ENCODE data around the gene LYSMD3. TPM values are rescaled to one million over a fixed set of nuclear protein-coding genes. Genes with fewer than 3 reads are reported as not detected.

LYSMD3 gene
- total RNA-seq, 1 donor from 2014 or later, result 19.8 TPM

DNA sequence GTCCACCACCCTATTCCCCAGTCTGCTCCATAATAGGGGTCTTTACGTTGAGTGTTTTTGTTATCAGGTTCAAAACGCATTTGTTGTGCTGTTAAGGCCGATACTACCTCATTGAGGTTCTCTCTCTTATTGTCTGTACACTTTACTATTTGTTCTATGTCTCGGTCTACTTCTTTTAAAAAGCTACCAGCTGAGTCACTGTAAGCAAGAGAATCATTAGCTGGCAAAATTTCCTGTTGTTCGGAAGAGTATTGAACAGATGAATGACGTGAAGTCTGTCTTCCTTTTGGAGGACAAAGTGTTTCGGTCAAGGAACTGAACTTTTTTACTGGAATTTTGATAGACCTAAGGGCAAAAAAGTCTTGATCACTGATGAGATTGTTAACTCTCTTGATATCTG, 10.3 kb downstream of the LYSMD3 start:
- H3K4me1 ChIP-seq, result no peaks in the 10 kb centered on the region
- peaks cover 62% of the 10 kb centered on the region for H3K36me3 ChIP-seq
- intact Hi-C loops (cut with micrococcal nuclease), result no loop called here
- no peaks in the 10 kb centered on the region for H3K27me3 ChIP-seq (ENCODE audit: low read depth)
- no peak for DNase-seq
- TF ChIP-seq, protein P1, sequence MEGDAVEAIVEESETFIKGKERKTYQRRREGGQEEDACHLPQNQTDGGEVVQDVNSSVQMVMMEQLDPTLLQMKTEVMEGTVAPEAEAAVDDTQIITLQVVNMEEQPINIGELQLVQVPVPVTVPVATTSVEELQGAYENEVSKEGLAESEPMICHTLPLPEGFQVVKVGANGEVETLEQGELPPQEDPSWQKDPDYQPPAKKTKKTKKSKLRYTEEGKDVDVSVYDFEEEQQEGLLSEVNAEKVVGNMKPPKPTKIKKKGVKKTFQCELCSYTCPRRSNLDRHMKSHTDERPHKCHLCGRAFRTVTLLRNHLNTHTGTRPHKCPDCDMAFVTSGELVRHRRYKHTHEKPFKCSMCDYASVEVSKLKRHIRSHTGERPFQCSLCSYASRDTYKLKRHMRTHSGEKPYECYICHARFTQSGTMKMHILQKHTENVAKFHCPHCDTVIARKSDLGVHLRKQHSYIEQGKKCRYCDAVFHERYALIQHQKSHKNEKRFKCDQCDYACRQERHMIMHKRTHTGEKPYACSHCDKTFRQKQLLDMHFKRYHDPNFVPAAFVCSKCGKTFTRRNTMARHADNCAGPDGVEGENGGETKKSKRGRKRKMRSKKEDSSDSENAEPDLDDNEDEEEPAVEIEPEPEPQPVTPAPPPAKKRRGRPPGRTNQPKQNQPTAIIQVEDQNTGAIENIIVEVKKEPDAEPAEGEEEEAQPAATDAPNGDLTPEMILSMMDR (IDR thresholded peaks at IDR 0.05; ENCODE audit: borderline replicate concordance), result no peak
- no peak overlapping the region for H3K27ac ChIP-seq (replicated peaks)
- no peaks in the 10 kb centered on the region for H3K9me3 ChIP-seq (replicated peaks)
- H3K4me3 ChIP-seq, result no peak overlapping the region

DNA sequence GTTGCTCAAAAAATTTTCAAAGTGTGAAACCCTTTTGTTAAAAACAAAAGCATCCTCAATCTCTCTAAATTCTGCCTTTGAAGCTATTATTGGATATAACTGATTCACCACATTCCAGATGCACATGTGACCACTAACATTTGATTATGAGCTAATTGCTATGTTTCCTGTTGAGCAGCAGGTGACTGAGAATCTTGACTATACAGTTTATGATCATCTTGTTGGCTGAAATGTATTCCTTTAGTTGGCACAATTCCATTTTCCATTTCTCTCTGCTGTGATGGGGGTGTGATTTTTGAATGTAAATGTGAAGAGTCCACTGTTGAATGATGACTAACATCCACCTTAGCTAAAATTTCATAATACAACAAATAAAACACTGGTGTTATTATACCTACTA, 10.7 kb downstream of the LYSMD3 start:
- H3K27ac ChIP-seq (replicated peaks), result no peak overlapping the region
- no peak overlapping the region for H3K4me3 ChIP-seq
- H3K4me1 ChIP-seq, result no peaks in the 10 kb centered on the region
- peaks cover 58% of the 10 kb centered on the region for H3K36me3 ChIP-seq
- TF ChIP-seq, protein P1 (IDR thresholded peaks at IDR 0.05; ENCODE audit: borderline replicate concordance), result no peak
- intact Hi-C loops (cut with micrococcal nuclease), result no loop called here
- no peaks in the 10 kb centered on the region for H3K9me3 ChIP-seq (replicated peaks)
- H3K27me3 ChIP-seq (ENCODE audit: low read depth), result no peaks in the 10 kb centered on the region
- DNase-seq, result no peak

GRCh38 chr5:90514520-90514919, 14.9 kb downstream of the LYSMD3 start:
- Histone ChIP-seq H3K4me1 (no peaks in the 10 kb centered on the region), H3K4me3 (no peak overlapping the region), H3K27ac (replicated peaks) (no peak overlapping the region), H3K36me3 (peaks cover 19% of the 10 kb centered on the region), H3K27me3 (ENCODE audit: low read depth) (no peaks in the 10 kb centered on the region), H3K9me3 (replicated peaks) (no peaks in the 10 kb centered on the region)
- DNase-seq, result no peak
- intact Hi-C loops (cut with micrococcal nuclease), result no loop called here
- TF ChIP-seq, protein P1 (IDR thresholded peaks at IDR 0.05; ENCODE audit: borderline replicate concordance), result no peak

- Histone ChIP-seq H3K4me3 (no peak overlapping the region), H3K9me3 (replicated peaks) (no peaks in the 10 kb centered on the region), H3K4me1 (no peaks in the 10 kb centered on the region), H3K27me3 (ENCODE audit: low read depth) (no peaks in the 10 kb centered on the region), H3K27ac (replicated peaks) (no peak overlapping the region), H3K36me3 (no peaks in the 10 kb centered on the region)
- intact Hi-C loops (cut with micrococcal nuclease), result no loop called here
- no peak for DNase-seq
- TF ChIP-seq, protein P1 (IDR thresholded peaks at IDR 0.05; ENCODE audit: borderline replicate concordance), result no peak
Observed at GRCh38 chr5:90510438-90510837, 18.9 kb downstream of the LYSMD3 start.

- Histone ChIP-seq H3K4me1 (no peaks in the 10 kb centered on the region), H3K4me3 (no peak overlapping the region), H3K36me3 (no peaks in the 10 kb centered on the region), H3K9me3 (replicated peaks) (no peaks in the 10 kb centered on the region), H3K27ac (replicated peaks) (no peak overlapping the region), H3K27me3 (ENCODE audit: low read depth) (no peaks in the 10 kb centered on the region)
- DNase-seq, result no peak
- intact Hi-C loops (cut with micrococcal nuclease), result no loop called here
- TF ChIP-seq, protein P1 (IDR thresholded peaks at IDR 0.05; ENCODE audit: borderline replicate concordance), result no peak
Observed at GRCh38 chr5:90506221-90506620, 23.2 kb downstream of the LYSMD3 start.

DNA sequence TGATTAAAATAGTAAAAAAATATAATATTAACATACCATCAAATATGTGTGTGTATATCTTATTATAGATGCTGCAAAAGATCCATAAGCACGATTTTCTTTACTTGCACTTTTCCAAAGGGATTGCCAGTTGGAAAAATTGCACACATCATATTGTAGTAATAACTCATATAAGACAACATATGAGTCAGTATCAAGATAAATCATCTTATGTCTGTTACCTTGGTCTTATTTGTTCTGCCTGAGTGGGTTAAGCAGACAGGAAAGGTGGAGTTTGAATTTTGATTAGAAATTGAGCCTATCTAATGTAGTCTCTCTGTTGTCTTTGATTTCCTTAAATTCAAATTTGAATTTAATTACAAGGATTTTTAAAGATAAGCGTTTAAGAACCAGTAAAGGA, 24.6 kb downstream of the LYSMD3 start:
- intact Hi-C loops (cut with micrococcal nuclease), result no loop called here
- TF ChIP-seq, protein P1 (IDR thresholded peaks at IDR 0.05; ENCODE audit: borderline replicate concordance), result no peak
- Histone ChIP-seq H3K27ac (replicated peaks) (no peak overlapping the region), H3K36me3 (no peaks in the 10 kb centered on the region), H3K4me1 (no peaks in the 10 kb centered on the region), H3K9me3 (replicated peaks) (no peaks in the 10 kb centered on the region), H3K4me3 (no peak overlapping the region), H3K27me3 (ENCODE audit: low read depth) (no peaks in the 10 kb centered on the region)
- no peak for DNase-seq
